HepG2 (cell line): ENCODE results near the gene SH3TC2. TPM values are rescaled to one million over a fixed set of nuclear protein-coding genes. Genes with fewer than 3 reads are reported as not detected.

Source experiments
- ATAC-seq: fragments of 200-7000 bp; cut with Tn5 transposase; 3 replicates; pipeline ENCODE4 v1.9.1; 2020; ENCODE audit warnings: mild to moderate bottlenecking, moderate library complexity
- BruUV-seq: library from RNA; stranded (reverse); fragments of 400-500 nt; replicated peaks from 2 replicates; lab custom pipeline; 2021; lab: Mats Ljungman, UMichigan
- CTCF ChIA-PET: fragments of 300-600 bp; formaldehyde crosslinking; extraction: SDS; loops from one replicate; lab custom pipeline; 2021; ENCODE audit warnings: low total read pairs, inconsistent platforms, low intra/inter-chr PET ratio; lab: Yijun Ruan, JAX
- POLR2A ChIA-PET: fragments of 350-600 bp; sonication (Branson Sonifier 250); formaldehyde crosslinking; loops from one replicate; lab custom pipeline; 2020; ENCODE audit warnings: antibody characterized with exemption, inconsistent platforms; lab: Yijun Ruan, JAX
- DNase-seq: peaks from one replicate; pipeline ENCODE4 v3.0.0-alpha.2; 2015; ENCODE audit warnings: low spot score
- FAIRE-seq: peaks from 3 replicates; lab custom pipeline; 2011; peaks lifted over from hg19 to GRCh38; lab: Jason Lieb, UNC
- H2AFZ ChIP-seq: one replicate; pipeline ENCODE4 v1.6.1; 2011; ENCODE audit warnings: low read length, inconsistent platforms
- H3K27ac ChIP-seq: fragments of 300-600 bp; 3 replicates; pipeline ENCODE4 v1.8.0; 2011; ENCODE audit warnings: mixed run types, mild to moderate bottlenecking, mixed read lengths, low read length, inconsistent platforms; ENCODE audit not compliant: insufficient read depth; ENCODE audit errors: extremely low read length
- H3K27me3 ChIP-seq, 2 experiments: fragments of 200-600 bp in 1 of 2; 2 replicates in 1 of 2; 3 replicates in 1 of 2; pipeline versions ENCODE4 v1.6.0 to v1.8.0; 2011; ENCODE audit warnings: low read length in 2 of 2, mild to moderate bottlenecking in 2 of 2, moderate library complexity in 2 of 2, inconsistent platforms in 1 of 2; ENCODE audit not compliant: insufficient read depth in 2 of 2, control insufficient read depth in 1 of 2
- H3K36me3 ChIP-seq, 2 experiments: fragments of 200-600 bp in 1 of 2; replicated peaks in 1 of 2; 2 replicates in 1 of 2; 3 replicates in 1 of 2; pipeline versions ENCODE4 v1.5.1 to v1.8.0; 2011; ENCODE audit warnings: low read length in 2 of 2, inconsistent platforms in 1 of 2; ENCODE audit not compliant: insufficient read depth in 2 of 2, control insufficient read depth in 1 of 2
- H3K4me1 ChIP-seq: 2 replicates; pipeline ENCODE4 v1.5.1; 2012; ENCODE audit warnings: low read length, inconsistent platforms; ENCODE audit not compliant: insufficient read depth
- H3K4me2 ChIP-seq: 2 replicates; pipeline ENCODE4 v1.6.0; 2011; ENCODE audit warnings: low read depth, low read length, inconsistent platforms
- H3K4me3 ChIP-seq, 3 experiments: fragments of 200-600 bp in 1 of 3; sonication (generic), shearing (Covaris generic) in 1 of 3; replicated peaks in 1 of 3; 2 replicates each; pipeline ENCODE4 v1.5.1; 2011 to 2016; ENCODE audit warnings: low read length in 3 of 3, inconsistent platforms in 2 of 3, low read depth in 2 of 3, mild to moderate bottlenecking in 2 of 3, control low read depth in 1 of 3, mixed read lengths in 1 of 3; ENCODE audit not compliant: insufficient read depth in 1 of 3
- H3K79me2 ChIP-seq: one replicate; pipeline ENCODE4 v1.6.1; 2011; ENCODE audit warnings: low read length, inconsistent platforms; ENCODE audit not compliant: insufficient read depth
- H3K9ac ChIP-seq: 2 replicates; pipeline ENCODE4 v1.6.0; 2011; ENCODE audit warnings: mild to moderate bottlenecking, low read depth, low read length, inconsistent platforms; ENCODE audit not compliant: insufficient read depth
- H3K9me3 ChIP-seq: 2 replicates; pipeline ENCODE4 v1.5.1; 2012; ENCODE audit warnings: mild to moderate bottlenecking, low read length
- H4K20me1 ChIP-seq: 2 replicates; pipeline ENCODE4 v1.6.0; 2011; ENCODE audit warnings: inconsistent platforms, mild to moderate bottlenecking, low read length, moderate library complexity; ENCODE audit not compliant: insufficient read depth
- AGO2 ChIP-seq: fragments of 200-400 bp; formaldehyde crosslinking; optimal IDR thresholded peaks from 2 replicates; pipeline ENCODE3; 2017; ENCODE audit warnings: mild to moderate bottlenecking, low read depth, low read length, moderate library complexity
- HNRNPLL ChIP-seq: fragments of 200-400 bp; formaldehyde crosslinking; IDR thresholded peaks from 2 replicates; pipeline ENCODE4 v1.6.1; 2017; ENCODE audit warnings: mild to moderate bottlenecking, low read depth, low read length; ENCODE audit not compliant: poor library complexity, severe bottlenecking
- MLXIP ChIP-seq: sonication (generic); formaldehyde crosslinking; IDR thresholded peaks from 2 replicates; pipeline ENCODE4 v1.9.0; 2021; ENCODE audit warnings: missing genetic modification reagents, borderline replicate concordance
- NAIF1 ChIP-seq: sonication (generic); formaldehyde crosslinking; IDR thresholded peaks from 2 replicates; pipeline ENCODE4 v1.5.0; 2020; ENCODE audit warnings: mild to moderate bottlenecking, missing genetic modification reagents, borderline replicate concordance
- NRL ChIP-seq: sonication (generic); formaldehyde crosslinking; IDR thresholded peaks from 2 replicates; pipeline ENCODE4 v1.5.0; 2020; ENCODE audit warnings: missing genetic modification reagents, mild to moderate bottlenecking, moderate library complexity, borderline replicate concordance
- TFDP1 ChIP-seq: IDR thresholded peaks from 2 replicates; pipeline ENCODE4 v1.6.1; 2016; ENCODE audit warnings: missing compliant biosample characterization, missing genetic modification reagents, borderline replicate concordance
- ZNF883 ChIP-seq: sonication (generic); formaldehyde crosslinking; IDR thresholded peaks from 2 replicates; pipeline ENCODE4 v1.5.1; 2020; ENCODE audit warnings: mild to moderate bottlenecking, missing genetic modification reagents; ENCODE audit errors: not compliant biosample characterization
- in situ Hi-C: cut with HindIII; loops from 2 replicates; pipeline ENCODE4 v1.10.0; 2017; ENCODE audit warnings: low pct_unique_long_range_greater_than_20kb; ENCODE audit not compliant: extremely low pct_ligation_motif_present
- intact Hi-C: fragments of 100-400 bp; cut with micrococcal nuclease; formaldehyde crosslinking; loops from one replicate; pipeline ENCODE4 v1.10.0; 2022; ENCODE audit not compliant: unreplicated experiment
- polyA plus RNA-seq, 8 experiments: library from polyadenylated mRNA; depleted of rRNA in 3 of 8; stranded (reverse) in 7 of 8; unstranded in 1 of 8; fragments of >200 nt; fragmentation: Illumina TruSeq in 4 of 8; extraction: Trizol in 4 of 8; gene quantifications; 2 replicates each; pipeline versions ENCODE4 v1.2.1 to v1.2.3, GENCODE V29; 2011 to 2016; ENCODE audit warnings: low read depth in 4 of 8, missing spikeins in 1 of 8, mixed read lengths in 1 of 8; ENCODE audit not compliant: insufficient read depth in 1 of 8
- total RNA-seq, 5 experiments: library from RNA; depleted of rRNA; stranded (reverse); fragments of >200 nt; fragmentation: Illumina TruSeq; extraction: Trizol; gene quantifications; 2 replicates each; pipeline ENCODE4 v1.2.3, GENCODE V29; 2016; ENCODE audit warnings: low read depth in 1 of 5

Gene SH3TC2
- total and polyA plus RNA-seq, 2 of the 13 experiments (the other 11 are each of a cell fraction or from before 2014, with no cell fraction given), result 0.34 to 0.71 TPM

- H3K9me3 ChIP-seq, result no peaks in the 10 kb centered on the region
- DNase-seq (no peak), ATAC-seq (no peak), FAIRE-seq (no peak)
- no peak overlapping the region for H3K4me2 ChIP-seq
- BruUV-seq, result no TSS peak
- H3K79me2 ChIP-seq, result no peaks in the 10 kb centered on the region
- H4K20me1 ChIP-seq, result no peaks in the 10 kb centered on the region
- H3K36me3 ChIP-seq, result no peaks in the 10 kb centered on the region
- H3K4me3 ChIP-seq, result no peak overlapping the region
- no peak overlapping the region for H2AFZ ChIP-seq
- H3K27me3 ChIP-seq, result peaks cover 0 to 6% of the 10 kb centered on the region in 2 experiments; a peak in 1 of 5 replicates
- in situ Hi-C loops, result no loop called here
- no peaks in the 10 kb centered on the region for H3K4me1 ChIP-seq
- POLR2A ChIA-PET, result no interaction called here
- H3K9ac ChIP-seq, result no peak overlapping the region
- TF ChIP-seq NRL (CRISPR knock-in tag) (no peak), AGO2 (no peak), MLXIP (CRISPR knock-in tag) (no peak), TFDP1 (no peak), ZNF883 (CRISPR knock-in tag) (no peak), HNRNPLL (no peak), NAIF1 (CRISPR knock-in tag) (no peak)
- TF ChIP-seq, all 625 proteins: peak for 0
- CTCF ChIA-PET, result no interaction called here
- intact Hi-C loops, result no loop called here
- no peak overlapping the region for H3K27ac ChIP-seq
Observed at GRCh38 chr5:149082271-149082670, 19.4 kb upstream of the SH3TC2 start.
